H9 (cell line): ENCODE measurements around the gene HIPK2. TPM values are rescaled to one million over a fixed set of nuclear protein-coding genes. Genes with fewer than 3 reads are reported as not detected.

Source experiments
- DNase-seq: peaks from one replicate; pipeline ENCODE4 v3.0.0-alpha.2; 2017
- H2AFZ ChIP-seq: one replicate; pipeline ENCODE4 v1.6.1; 2013; ENCODE audit warnings: mild to moderate bottlenecking, low read length, control low read depth, moderate library complexity
- H2AK5ac ChIP-seq: 2 replicates; pipeline ENCODE4 v1.6.1; 2013; ENCODE audit warnings: low read length, control low read depth, mixed read lengths; ENCODE audit not compliant: insufficient read length
- H2BK120ac ChIP-seq: one replicate; pipeline ENCODE4 v1.6.1; 2013; ENCODE audit warnings: low read depth, mild to moderate bottlenecking, low read length, control low read depth, inconsistent platforms; ENCODE audit not compliant: poor library complexity, severe bottlenecking
- H2BK12ac ChIP-seq: 2 replicates; pipeline ENCODE4 v1.6.1; 2013; ENCODE audit warnings: low read length, control low read depth, mixed read lengths, low read depth; ENCODE audit not compliant: insufficient read length
- H2BK15ac ChIP-seq: 2 replicates; pipeline ENCODE4 v1.6.1; 2013; ENCODE audit warnings: low read depth, low read length, control low read depth
- H2BK20ac ChIP-seq: one replicate; pipeline ENCODE4 v1.6.1; 2013; ENCODE audit warnings: low read depth, mild to moderate bottlenecking, low read length, control low read depth, inconsistent platforms; ENCODE audit not compliant: poor library complexity, severe bottlenecking
- H2BK5ac ChIP-seq: 2 replicates; pipeline ENCODE4 v1.6.1; 2013; ENCODE audit warnings: low read length, control low read depth, mixed read lengths; ENCODE audit not compliant: insufficient read length
- H3K14ac ChIP-seq: 2 replicates; pipeline ENCODE4 v1.6.1; 2013; ENCODE audit warnings: low read length, control low read depth; ENCODE audit not compliant: insufficient read depth
- H3K18ac ChIP-seq: 2 replicates; pipeline ENCODE4 v1.6.1; 2013; ENCODE audit warnings: low read depth, mild to moderate bottlenecking, mixed read lengths, low read length, control low read depth; ENCODE audit not compliant: insufficient read length
- H3K23ac ChIP-seq: 2 replicates; pipeline ENCODE4 v1.6.1; 2013; ENCODE audit warnings: low read length, control low read depth, mixed read lengths, low read depth; ENCODE audit not compliant: insufficient read length
- H3K23me2 ChIP-seq: 2 replicates; pipeline ENCODE4 v1.6.1; 2013; ENCODE audit warnings: low read depth, mild to moderate bottlenecking, mixed read lengths, low read length, control low read depth; ENCODE audit not compliant: insufficient read length, poor library complexity, severe bottlenecking
- H3K27ac ChIP-seq: 2 replicates; pipeline ENCODE4 v1.5.1; 2013; ENCODE audit warnings: low read length, control low read depth, mixed read lengths, low read depth; ENCODE audit not compliant: insufficient read length
- H3K27me3 ChIP-seq: 2 replicates; pipeline ENCODE4 v1.6.1; 2013; ENCODE audit warnings: low read length, control low read depth, inconsistent platforms; ENCODE audit not compliant: insufficient read depth
- H3K4ac ChIP-seq: 2 replicates; pipeline ENCODE4 v1.6.1; 2013; ENCODE audit warnings: low read depth, mild to moderate bottlenecking, control low read depth, inconsistent platforms, low read length, moderate library complexity
- H3K4me1 ChIP-seq: 2 replicates; pipeline ENCODE4 v1.6.1; 2013; ENCODE audit warnings: low read length, control low read depth, inconsistent platforms; ENCODE audit not compliant: insufficient read depth
- H3K4me2 ChIP-seq: 2 replicates; pipeline ENCODE4 v1.6.1; 2013; ENCODE audit warnings: low read length, control low read depth, mixed read lengths; ENCODE audit not compliant: insufficient read length, insufficient read depth
- H3K56ac ChIP-seq: 2 replicates; pipeline ENCODE4 v1.6.1; 2013; ENCODE audit warnings: low read depth, mild to moderate bottlenecking, mixed read lengths, low read length, control low read depth; ENCODE audit not compliant: insufficient read length
- H3K79me1 ChIP-seq: 2 replicates; pipeline ENCODE4 v1.6.1; 2013; ENCODE audit warnings: low read depth, mild to moderate bottlenecking, moderate library complexity, low read length, control low read depth, inconsistent platforms; ENCODE audit not compliant: insufficient read depth, poor library complexity, severe bottlenecking
- H3K79me2 ChIP-seq: 2 replicates; pipeline ENCODE4 v1.6.1; 2013; ENCODE audit warnings: low read length, control low read depth, inconsistent platforms; ENCODE audit not compliant: insufficient read depth
- H3K9ac ChIP-seq: 2 replicates; pipeline ENCODE4 v1.6.1; 2013; ENCODE audit warnings: low read length, control low read depth, mixed read lengths; ENCODE audit not compliant: insufficient read length; ENCODE audit errors: extremely low read depth
- H3K9me3 ChIP-seq: one replicate; pipeline ENCODE4 v1.6.1; 2013; ENCODE audit warnings: low read depth, low read length, inconsistent platforms; ENCODE audit not compliant: control insufficient read depth
- H3T11ph ChIP-seq: one replicate; pipeline ENCODE4 v1.6.1; 2013; ENCODE audit warnings: mild to moderate bottlenecking, low read length, control low read depth, inconsistent platforms
- H4K20me1 ChIP-seq: one replicate; pipeline ENCODE4 v1.6.1; 2013; ENCODE audit not compliant: control insufficient read depth, insufficient read length, insufficient read depth
- H4K5ac ChIP-seq: 2 replicates; pipeline ENCODE4 v1.6.1; 2013; ENCODE audit warnings: low read depth, mild to moderate bottlenecking, mixed read lengths, low read length, control low read depth; ENCODE audit not compliant: insufficient read length
- H4K8ac ChIP-seq: replicated peaks from 2 replicates; pipeline ENCODE4 v1.6.1; 2013; ENCODE audit warnings: low read length, control low read depth, mixed read lengths, low read depth; ENCODE audit not compliant: insufficient read length
- H4K91ac ChIP-seq: 2 replicates; pipeline ENCODE4 v1.6.1; 2013; ENCODE audit warnings: low read depth, mild to moderate bottlenecking, moderate library complexity, mixed read lengths, low read length, control low read depth; ENCODE audit not compliant: insufficient read length
- H3K27ac Mint-ChIP-seq, 3 experiments: 2 replicates in 2 of 3; 3 replicates in 1 of 3; pipeline ENCODE4 v1.8.0; 2020 to 2021; ENCODE audit warnings: mixed read lengths in 3 of 3, mild to moderate bottlenecking in 1 of 3, moderate library complexity in 1 of 3
- H3K27me3 Mint-ChIP-seq: 2 replicates; pipeline ENCODE4 v1.8.0; 2021; ENCODE audit warnings: low read depth, mild to moderate bottlenecking, moderate library complexity, mixed read lengths
- H3K36me3 Mint-ChIP-seq, 3 experiments: 2 replicates in 2 of 3; 3 replicates in 1 of 3; pipeline ENCODE4 v1.8.0; 2020 to 2021; ENCODE audit warnings: low read depth in 3 of 3, mixed read lengths in 3 of 3; ENCODE audit not compliant: insufficient read depth in 1 of 3
- H3K4me1 Mint-ChIP-seq, 2 experiments: 2 replicates each; pipeline ENCODE4 v1.8.0; 2020; ENCODE audit warnings: mixed read lengths in 2 of 2
- H3K4me3 Mint-ChIP-seq, 2 experiments: 2 replicates in 1 of 2; 3 replicates in 1 of 2; pipeline ENCODE4 v1.8.0; 2020 to 2021; ENCODE audit warnings: mild to moderate bottlenecking in 2 of 2, mixed read lengths in 2 of 2, moderate library complexity in 1 of 2
- H3K9me3 Mint-ChIP-seq, 2 experiments: 2 replicates in 1 of 2; 3 replicates in 1 of 2; pipeline ENCODE4 v1.8.0; 2020; ENCODE audit warnings: mild to moderate bottlenecking in 2 of 2, mixed read lengths in 2 of 2, moderate library complexity in 1 of 2
- WGBS: extraction: QIAGEN DNeasy Blood & Tissue Kit; methylation state at CpG from one replicate; pipeline ENCODE4 v1.1.7; 2013; ENCODE audit warnings: missing lambda C conversion rate, low lambda C conversion rate, mixed read lengths; ENCODE audit not compliant: insufficient read length; ENCODE audit errors: extremely low coverage; 5-methylcytosine and 5-hydroxymethylcytosine counted together
- total RNA-seq: library from RNA; stranded (reverse); gene quantifications from 2 replicates; pipeline ENCODE4 v1.2.1, GENCODE V29; 2021
- TF ChIP-seq, protein P1 (sequence below): fragments of 200-600 bp; sonication (generic); conservative IDR thresholded peaks from 3 replicates; pipeline ENCODE4 v1.8.0; 2021; ENCODE audit warnings: antibody characterized with exemption, mild to moderate bottlenecking

The HIPK2 gene
- total RNA-seq, 1 experiment from 2014 or later = 21.9 TPM

DNA sequence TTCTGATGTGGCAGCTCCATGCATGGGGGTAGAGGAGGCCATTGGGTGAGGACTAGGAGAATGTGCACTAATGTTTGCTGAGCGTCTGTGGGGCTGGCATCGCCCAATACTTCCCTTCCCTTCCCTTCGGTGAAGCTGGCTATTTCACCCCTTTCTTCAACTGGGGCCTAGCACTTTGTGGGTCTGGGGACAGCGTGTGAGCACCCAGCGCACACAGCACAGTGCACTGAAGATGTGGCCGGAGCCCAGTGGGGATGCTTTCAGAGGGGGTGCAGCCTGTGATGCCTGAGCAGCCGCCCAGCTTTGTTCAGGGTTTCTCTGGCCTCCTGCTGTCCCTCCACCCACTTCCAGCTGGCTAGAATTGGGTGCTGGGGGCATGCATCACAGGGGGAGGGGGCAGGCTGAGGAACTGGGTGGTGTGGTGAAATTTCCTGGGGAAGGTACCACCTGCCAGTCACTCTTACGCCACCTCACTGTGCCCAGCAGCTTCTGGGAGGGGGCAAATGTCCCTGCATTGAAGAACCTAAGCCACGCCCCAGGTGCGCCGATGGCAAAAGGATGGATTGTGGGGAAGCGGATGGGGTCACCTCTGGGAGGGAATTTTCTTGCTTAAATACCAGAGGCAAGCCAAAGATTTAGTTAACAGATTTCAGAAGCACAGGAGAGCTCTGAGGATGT, 208.8 kb downstream of the HIPK2 start:
- Mint-ChIP-seq H3K4me1 (peaks cover 30 to 32% of the 10 kb centered on the region in 2 experiments), H3K27ac (no peak overlapping the region; a peak in 1 of 7 replicates), H3K9me3 (no peaks in the 10 kb centered on the region), H3K4me3 (no peak overlapping the region), H3K36me3 (peaks cover 0 to 4% (median 2%) of the 10 kb centered on the region in 3 experiments; a peak in 2 of 7 replicates), H3K27me3 (no peaks in the 10 kb centered on the region; the same call in 1 of the 2 replicates)
- DNase-seq = peak; percentile 11
- H3K56ac ChIP-seq = no peak overlapping the region
- H3K4me2 ChIP-seq = no peak overlapping the region
- no peaks in the 10 kb centered on the region for H4K20me1 ChIP-seq
- no peaks in the 10 kb centered on the region for H3K27me3 ChIP-seq
- H4K91ac ChIP-seq = no peak overlapping the region
- H2BK120ac ChIP-seq = no peak overlapping the region
- WGBS = no CpG with 5 or more reads among the region's 12 CpGs
- H3K27ac ChIP-seq = no peak overlapping the region
- H3K79me1 ChIP-seq = no peaks in the 10 kb centered on the region
- H4K5ac ChIP-seq = no peak overlapping the region
- H3K14ac ChIP-seq = no peak overlapping the region
- H3K23me2 ChIP-seq = no peaks in the 10 kb centered on the region
- H4K8ac ChIP-seq = no peak overlapping the region
- no peak overlapping the region for H2BK15ac ChIP-seq
- H3K23ac ChIP-seq = no peak overlapping the region
- no peak overlapping the region for H3K4ac ChIP-seq
- no peak overlapping the region for H3K9ac ChIP-seq
- H2BK12ac ChIP-seq = no peak overlapping the region
- no peaks in the 10 kb centered on the region for H3K79me2 ChIP-seq
- H2BK5ac ChIP-seq = no peak overlapping the region
- H3K9me3 ChIP-seq = no peaks in the 10 kb centered on the region
- no peak overlapping the region for H2AFZ ChIP-seq
- no peak overlapping the region for H2BK20ac ChIP-seq
- H2AK5ac ChIP-seq = no peak overlapping the region
- H3T11ph ChIP-seq = no peak overlapping the region
- TF ChIP-seq, protein P1, sequence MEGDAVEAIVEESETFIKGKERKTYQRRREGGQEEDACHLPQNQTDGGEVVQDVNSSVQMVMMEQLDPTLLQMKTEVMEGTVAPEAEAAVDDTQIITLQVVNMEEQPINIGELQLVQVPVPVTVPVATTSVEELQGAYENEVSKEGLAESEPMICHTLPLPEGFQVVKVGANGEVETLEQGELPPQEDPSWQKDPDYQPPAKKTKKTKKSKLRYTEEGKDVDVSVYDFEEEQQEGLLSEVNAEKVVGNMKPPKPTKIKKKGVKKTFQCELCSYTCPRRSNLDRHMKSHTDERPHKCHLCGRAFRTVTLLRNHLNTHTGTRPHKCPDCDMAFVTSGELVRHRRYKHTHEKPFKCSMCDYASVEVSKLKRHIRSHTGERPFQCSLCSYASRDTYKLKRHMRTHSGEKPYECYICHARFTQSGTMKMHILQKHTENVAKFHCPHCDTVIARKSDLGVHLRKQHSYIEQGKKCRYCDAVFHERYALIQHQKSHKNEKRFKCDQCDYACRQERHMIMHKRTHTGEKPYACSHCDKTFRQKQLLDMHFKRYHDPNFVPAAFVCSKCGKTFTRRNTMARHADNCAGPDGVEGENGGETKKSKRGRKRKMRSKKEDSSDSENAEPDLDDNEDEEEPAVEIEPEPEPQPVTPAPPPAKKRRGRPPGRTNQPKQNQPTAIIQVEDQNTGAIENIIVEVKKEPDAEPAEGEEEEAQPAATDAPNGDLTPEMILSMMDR = no peak
- no peak overlapping the region for H3K18ac ChIP-seq
- no peaks in the 10 kb centered on the region for H3K4me1 ChIP-seq
